ENCODE measurements around the gene SLC26A9.

The SLC26A9 gene

GRCh38 chr1:205929496-205930194, 13.6 kb downstream of the SLC26A9 start:
- no peak for TF ChIP-seq CTCF (IDR thresholded peaks at IDR 0.05; ENCODE audit: poor library complexity, severe bottlenecking)
- H3K9me3 ChIP-seq (ENCODE audit: severe bottlenecking) = no peaks in the 10 kb centered on the region
- no peak overlapping the region for H3K4me3 ChIP-seq (ENCODE audit: severe bottlenecking)
- DNase-seq (ENCODE audit: low spot score) (peak; percentile 31), ATAC-seq (ENCODE audit: low read depth) (no peak)
- no peaks in the 10 kb centered on the region for H3K36me3 ChIP-seq (ENCODE audit: low read depth)
- H3K27me3 ChIP-seq (ENCODE audit: insufficient read depth, poor library complexity, severe bottlenecking) = no peaks in the 10 kb centered on the region
- peaks cover 20% of the 10 kb centered on the region for H3K4me1 ChIP-seq (ENCODE audit: insufficient read depth, poor library complexity, severe bottlenecking)
- H3K27ac ChIP-seq (ENCODE audit: poor library complexity, severe bottlenecking) = no peak overlapping the region

GRCh38 chr1:205928317-205928716, 14.9 kb downstream of the SLC26A9 start:
- ATAC-seq (ENCODE audit: low read depth) = no peak
- H3K4me3 ChIP-seq (ENCODE audit: severe bottlenecking) = no peak overlapping the region
- H3K9me3 ChIP-seq (ENCODE audit: severe bottlenecking) = no peaks in the 10 kb centered on the region
- peaks cover 7% of the 10 kb centered on the region for H3K4me1 ChIP-seq (ENCODE audit: insufficient read depth, poor library complexity, severe bottlenecking)
- peak; percentile 16 for DNase-seq (ENCODE audit: low spot score)
- no peaks in the 10 kb centered on the region for H3K36me3 ChIP-seq (ENCODE audit: low read depth)
- no peak for TF ChIP-seq CTCF (IDR thresholded peaks at IDR 0.05; ENCODE audit: poor library complexity, severe bottlenecking)
- no peak overlapping the region for H3K27ac ChIP-seq (ENCODE audit: poor library complexity, severe bottlenecking)
- H3K27me3 ChIP-seq (ENCODE audit: insufficient read depth, poor library complexity, severe bottlenecking) = no peaks in the 10 kb centered on the region

- Histone ChIP-seq H3K4me1 (ENCODE audit: insufficient read depth, poor library complexity, severe bottlenecking) (peaks cover 4% of the 10 kb centered on the region), H3K9me3 (ENCODE audit: severe bottlenecking) (no peaks in the 10 kb centered on the region), H3K27ac (ENCODE audit: poor library complexity, severe bottlenecking) (no peak overlapping the region), H3K27me3 (ENCODE audit: insufficient read depth, poor library complexity, severe bottlenecking) (no peaks in the 10 kb centered on the region), H3K36me3 (ENCODE audit: low read depth) (no peaks in the 10 kb centered on the region), H3K4me3 (ENCODE audit: severe bottlenecking) (no peak overlapping the region)
- no peak for TF ChIP-seq CTCF (IDR thresholded peaks at IDR 0.05; ENCODE audit: poor library complexity, severe bottlenecking)
- DNase-seq (ENCODE audit: low spot score) (peak; percentile 48), ATAC-seq (ENCODE audit: low read depth) (no peak)
These were observed 15.6 kb downstream of the SLC26A9 start for GRCh38 chr1:205927676-205928075.

- ATAC-seq (ENCODE audit: low read depth) (no peak), DNase-seq (ENCODE audit: low spot score) (no peak)
- no peak overlapping the region for H3K4me3 ChIP-seq (ENCODE audit: severe bottlenecking)
- peaks cover 4% of the 10 kb centered on the region for H3K4me1 ChIP-seq (ENCODE audit: insufficient read depth, poor library complexity, severe bottlenecking)
- H3K9me3 ChIP-seq (ENCODE audit: severe bottlenecking) = no peaks in the 10 kb centered on the region
- no peaks in the 10 kb centered on the region for H3K36me3 ChIP-seq (ENCODE audit: low read depth)
- no peak for TF ChIP-seq CTCF (IDR thresholded peaks at IDR 0.05; ENCODE audit: poor library complexity, severe bottlenecking)
- H3K27me3 ChIP-seq (ENCODE audit: insufficient read depth, poor library complexity, severe bottlenecking) = no peaks in the 10 kb centered on the region
- no peak overlapping the region for H3K27ac ChIP-seq (ENCODE audit: poor library complexity, severe bottlenecking)
These were observed 16.0 kb downstream of the SLC26A9 start for GRCh38 chr1:205927247-205927646.

GRCh38 chr1:205926636-205927035, 16.6 kb downstream of the SLC26A9 start:
- TF ChIP-seq CTCF (IDR thresholded peaks at IDR 0.05; ENCODE audit: poor library complexity, severe bottlenecking) = no peak
- no peaks in the 10 kb centered on the region for H3K27me3 ChIP-seq (ENCODE audit: insufficient read depth, poor library complexity, severe bottlenecking)
- H3K4me3 ChIP-seq (ENCODE audit: severe bottlenecking) = no peak overlapping the region

More at GRCh38 chr1:205926636-205927035, 16.6 kb downstream of the SLC26A9 start:
- Histone ChIP-seq H3K27ac (ENCODE audit: poor library complexity, severe bottlenecking) (no peak overlapping the region), H3K9me3 (ENCODE audit: severe bottlenecking) (no peaks in the 10 kb centered on the region), H3K4me1 (ENCODE audit: insufficient read depth, poor library complexity, severe bottlenecking) (peaks cover 4% of the 10 kb centered on the region), H3K36me3 (ENCODE audit: low read depth) (no peaks in the 10 kb centered on the region)
- DNase-seq (ENCODE audit: low spot score) (peak; percentile 19), ATAC-seq (ENCODE audit: low read depth) (no peak)
